22Rv1 (cell line): ENCODE results near the gene ERBIN.

Source experiments
- ZFX ChIP-seq: fragments of 450-650 bp; IDR thresholded peaks from 2 replicates; pipeline ENCODE4 v1.6.1; 2017; ENCODE audit warnings: antibody characterized with exemption, borderline replicate concordance
- TF ChIP-seq, protein P1 (sequence below): fragments of 450-650 bp; IDR thresholded peaks from 2 replicates; pipeline ENCODE4 v1.5.1; 2017; ENCODE audit warnings: mild to moderate bottlenecking

DNA sequence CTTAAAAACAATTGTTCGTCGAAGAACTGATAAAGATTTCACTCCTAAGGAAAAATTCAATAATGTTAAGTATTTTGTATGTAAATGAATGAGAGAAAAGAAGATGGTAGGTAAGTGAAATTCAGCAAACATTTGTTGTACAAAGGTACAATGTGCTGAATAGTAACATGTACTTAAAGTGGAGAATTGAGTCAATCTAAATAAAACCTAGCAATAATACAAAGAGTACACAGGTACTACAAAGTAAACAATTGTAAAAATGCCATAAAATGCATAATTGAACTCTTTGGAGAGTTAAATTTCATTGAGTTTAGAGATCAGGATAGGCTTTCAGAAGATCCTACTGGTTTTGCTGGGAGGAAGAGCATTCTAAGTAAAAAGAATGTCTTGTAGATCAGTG is 82.9 kb downstream of the ERBIN start:
- no peak for TF ChIP-seq ZFX
- TF ChIP-seq, protein P1, sequence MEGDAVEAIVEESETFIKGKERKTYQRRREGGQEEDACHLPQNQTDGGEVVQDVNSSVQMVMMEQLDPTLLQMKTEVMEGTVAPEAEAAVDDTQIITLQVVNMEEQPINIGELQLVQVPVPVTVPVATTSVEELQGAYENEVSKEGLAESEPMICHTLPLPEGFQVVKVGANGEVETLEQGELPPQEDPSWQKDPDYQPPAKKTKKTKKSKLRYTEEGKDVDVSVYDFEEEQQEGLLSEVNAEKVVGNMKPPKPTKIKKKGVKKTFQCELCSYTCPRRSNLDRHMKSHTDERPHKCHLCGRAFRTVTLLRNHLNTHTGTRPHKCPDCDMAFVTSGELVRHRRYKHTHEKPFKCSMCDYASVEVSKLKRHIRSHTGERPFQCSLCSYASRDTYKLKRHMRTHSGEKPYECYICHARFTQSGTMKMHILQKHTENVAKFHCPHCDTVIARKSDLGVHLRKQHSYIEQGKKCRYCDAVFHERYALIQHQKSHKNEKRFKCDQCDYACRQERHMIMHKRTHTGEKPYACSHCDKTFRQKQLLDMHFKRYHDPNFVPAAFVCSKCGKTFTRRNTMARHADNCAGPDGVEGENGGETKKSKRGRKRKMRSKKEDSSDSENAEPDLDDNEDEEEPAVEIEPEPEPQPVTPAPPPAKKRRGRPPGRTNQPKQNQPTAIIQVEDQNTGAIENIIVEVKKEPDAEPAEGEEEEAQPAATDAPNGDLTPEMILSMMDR: no peak
